Heart left ventricle (tissue), 16 donors: ENCODE data around the gene TTC39C. TPM values are rescaled to one million over a fixed set of nuclear protein-coding genes. Genes with fewer than 3 reads are reported as not detected.

ENCODE experiments used
- ATAC-seq, 4 donors: fragments of 200-7000 bp; cut with Tn5 transposase; one replicate each; pipeline ENCODE4 v1.9.1; 2020 to 2022; ENCODE audit warnings: moderate library complexity in 4 of 4, mild to moderate bottlenecking in 3 of 4, moderate number of reproducible peaks in 1 of 4
- DNase-seq, 5 donors: peaks; one replicate each; pipeline ENCODE4 v3.0.0-alpha.2; 2020
- H3K27ac ChIP-seq, 12 donors: fragments of 200-600 bp; sonication (generic) in 4 of 12; one replicate each; pipeline versions ENCODE4 v1.5.0 to v1.8.0; 2016 to 2022; ENCODE audit warnings: mild to moderate bottlenecking in 2 of 12
- H3K27me3 ChIP-seq, 9 donors: fragments of 200-600 bp; sonication (generic) in 2 of 9; one replicate each; pipeline versions ENCODE4 v1.5.1 to v1.8.0; 2016 to 2022; ENCODE audit warnings: mild to moderate bottlenecking in 3 of 9
- H3K36me3 ChIP-seq, 9 donors: fragments of 200-600 bp; sonication (generic) in 2 of 9; one replicate each; pipeline versions ENCODE4 v1.5.0 to v1.8.0; 2018 to 2022; ENCODE audit warnings: mild to moderate bottlenecking in 2 of 9
- H3K4me1 ChIP-seq, 12 donors: fragments of 200-600 bp; sonication (generic) in 4 of 12; one replicate each; pipeline versions ENCODE4 v1.5.0 to v1.8.0; 2016 to 2022; ENCODE audit warnings: mild to moderate bottlenecking in 3 of 12
- H3K4me3 ChIP-seq, 12 donors: fragments of 200-600 bp; sonication (generic) in 4 of 12; one replicate each; pipeline versions ENCODE4 v1.5.0 to v1.8.0; 2017 to 2022; ENCODE audit warnings: mild to moderate bottlenecking in 9 of 12, moderate library complexity in 4 of 12
- H3K9me3 ChIP-seq, 12 donors: fragments of 200-600 bp; sonication (generic) in 4 of 12; one replicate each; pipeline versions ENCODE4 v1.5.0 to v1.8.0; 2016 to 2022; ENCODE audit warnings: mild to moderate bottlenecking in 1 of 12
- CTCF ChIP-seq, 12 donors: fragments of 200-600 bp; sonication (generic) in 4 of 12; IDR thresholded peaks; one replicate each; pipeline versions ENCODE4 v1.5.0 to v1.8.0; 2018 to 2022; ENCODE audit warnings: antibody characterized with exemption in 12 of 12, mild to moderate bottlenecking in 5 of 12
- POLR2A ChIP-seq, 2 donors: fragments of 450-650 bp; IDR thresholded peaks; one replicate each; pipeline ENCODE4 v1.6.1; 2017; ENCODE audit warnings: antibody characterized with exemption in 2 of 2, mild to moderate bottlenecking in 2 of 2, moderate library complexity in 2 of 2
- WGBS, 4 donors: extraction: QIAGEN DNeasy Blood & Tissue Kit in 2 of 4; methylation state at CpG; one replicate each; pipeline versions ENCODE4 v1.1.5 to v1.1.7; 2013 to 2018; 5-methylcytosine and 5-hydroxymethylcytosine counted together
- intact Hi-C, 10 donors: fragments of 100-400 bp; cut with DNase I; formaldehyde crosslinking; loops; one replicate each; pipeline versions ENCODE4 v1.11.1 to v1.14.2; 2022
- polyA plus RNA-seq, 2 donors: library from polyadenylated mRNA; stranded (reverse); fragments of 200-250 nt; gene quantifications; one replicate each; pipeline ENCODE4 v1.2.3, GENCODE V29; 2013
- total RNA-seq, 9 donors: library from RNA; depleted of rRNA in 2 of 9; stranded (reverse); fragments of >200 nt in 2 of 9; fragmentation: NEBNext Ultra II Directional in 3 of 9; extraction: Animal tissue kit (Norgen Biotek cat#: 25700) in 3 of 9; gene quantifications; one replicate each; pipeline versions ENCODE4 v1.1.0 to v1.2.4, GENCODE V29; 2016 to 2023
- donor health status: ischemic (EF 13 %, LVEDD 7.1; RV severe dilation, severe dysfunction).
- donor health status: healthy with polysubstance abuse.
- donor health status: DM: no; HTN: yes; CAD: no.
- donor health status: DM: no; HTN: no; CAD: no.
- donor health status: ischemic (EF 25% LVEDD 6.9; RV normal size, moderate dysfunction).
- donor health status: ischemic (EF 25% LVEDD 5.7; RV mildly dilated, moderate dysfunction).
- donor health status: healthy.
- donor health status: DM: yes; HTN: yes; CAD: no.
- donor health status: ischemic (EF 35%, LVEDD 5.7; RV mildly dilated, moderate dysfunction).
- donor health status: nonischemic (EF 11% LVEDD 7.7; RV severe dilation, severe dysfunction).
- donor health status: DM: yes; HTN: yes; CAD: no.
- donor health status: PGD.
- donor health status: ischemic (EF 29% LVEDD 5.4; RV normal size, mild dysfunction).
- donor health status: nonischemic (EF 23%, LVEDD 6.1; RV moderate dilation, normal function).

TTC39C gene
- total and polyA plus RNA-seq, 11 donors: 2.3 to 12.8 (median 4.7) TPM

- Histone ChIP-seq H3K4me3 (no peak overlapping the region), H3K4me1 (peaks cover 0 to 30% (median 0%) of the 10 kb centered on the region in 12 donors), H3K9me3 (peaks cover 0 to 7% (median 0%) of the 10 kb centered on the region in 12 donors), H3K36me3 (no peaks in the 10 kb centered on the region), H3K27ac (no peak overlapping the region), H3K27me3 (no peaks in the 10 kb centered on the region)
- ATAC-seq (peak in 1 of 4 donors; percentile 22), DNase-seq (no peak)
- intact Hi-C loops: no loop called here
- TF ChIP-seq POLR2A (IDR thresholded peaks at IDR 0.05): no peak
- no peak for TF ChIP-seq CTCF (IDR thresholded peaks at IDR 0.05)
- WGBS, 4 donors: 68 to 81% (median 76%) methylated on average over 3 of the region's 3 CpGs
These were observed 16.8 kb downstream of the TTC39C start for GRCh38 chr18:24031318-24031717.

GRCh38 chr18:24031916-24032315, 17.4 kb downstream of the TTC39C start:
- DNase-seq (no peak), ATAC-seq (no peak)
- Histone ChIP-seq H3K9me3 (peaks cover 0 to 7% (median 0%) of the 10 kb centered on the region in 12 donors), H3K4me1 (peaks cover 0 to 24% (median 0%) of the 10 kb centered on the region in 12 donors), H3K36me3 (no peaks in the 10 kb centered on the region), H3K27me3 (no peaks in the 10 kb centered on the region), H3K27ac (no peak overlapping the region), H3K4me3 (no peak overlapping the region)
- 87 to 96% (median 88%) methylated on average over 6 of the region's 6 CpGs for WGBS, 4 donors
- no peak for TF ChIP-seq POLR2A (IDR thresholded peaks at IDR 0.05)
- no peak for TF ChIP-seq CTCF (IDR thresholded peaks at IDR 0.05)
- intact Hi-C loops: no loop called here

GRCh38 chr18:24033641-24034412, 19.3 kb downstream of the TTC39C start:
- no peaks in the 10 kb centered on the region for H3K27me3 ChIP-seq
- 68 to 75% (median 74%) methylated on average over 5 of the region's 5 CpGs for WGBS, 4 donors
- no peak for ATAC-seq
- peaks cover 0 to 7% (median 0%) of the 10 kb centered on the region in 12 donors for H3K9me3 ChIP-seq
- no peak overlapping the region for H3K27ac ChIP-seq
- intact Hi-C loops: no loop called here
- DNase-seq: no peak
- H3K4me1 ChIP-seq: peaks cover 0 to 12% (median 0%) of the 10 kb centered on the region in 12 donors
- H3K36me3 ChIP-seq: no peaks in the 10 kb centered on the region
- H3K4me3 ChIP-seq: no peak overlapping the region
- TF ChIP-seq CTCF (IDR thresholded peaks at IDR 0.05) (no peak), POLR2A (IDR thresholded peaks at IDR 0.05) (no peak)

- Histone ChIP-seq H3K27me3 (no peaks in the 10 kb centered on the region), H3K9me3 (peaks cover 0 to 7% (median 0%) of the 10 kb centered on the region in 12 donors), H3K36me3 (no peaks in the 10 kb centered on the region), H3K4me3 (no peak overlapping the region), H3K27ac (no peak overlapping the region), H3K4me1 (peaks cover 0 to 12% (median 0%) of the 10 kb centered on the region in 12 donors)
- ATAC-seq (no peak), DNase-seq (no peak)
- WGBS, 4 donors: 90 to 97% (median 96%) methylated on average over 4 of the region's 4 CpGs
- TF ChIP-seq POLR2A (IDR thresholded peaks at IDR 0.05): no peak
- no peak for TF ChIP-seq CTCF (IDR thresholded peaks at IDR 0.05)
- intact Hi-C loops: no loop called here
These were observed 20.8 kb downstream of the TTC39C start for GRCh38 chr18:24035316-24035715.
